Measurements from ENCODE around the gene OCA2.

OCA2 gene

DNA sequence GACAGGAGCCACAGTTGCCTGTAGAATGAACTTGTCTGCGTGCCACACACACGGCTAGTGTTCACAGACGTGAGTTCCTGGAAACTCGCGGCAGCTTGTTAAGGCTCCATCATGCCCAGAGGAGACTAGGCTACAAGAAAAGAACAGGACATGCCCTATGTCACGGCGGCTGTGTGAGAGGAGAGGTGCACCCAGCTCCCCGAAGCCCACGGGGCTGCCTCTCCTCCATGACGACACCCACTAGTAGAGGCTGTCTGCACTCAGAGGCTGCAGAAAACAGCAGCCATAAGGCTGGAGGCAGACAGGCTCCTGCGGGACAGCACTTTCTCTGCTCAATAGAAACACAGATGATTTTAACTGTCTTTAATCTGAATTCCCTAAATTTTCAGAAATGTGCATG is 19.0 kb upstream of the OCA2 start:
- DNase-seq (ENCODE audit: insufficient read length, low spot score) (no peak), FAIRE-seq (no peak)
- TF ChIP-seq, protein P1, sequence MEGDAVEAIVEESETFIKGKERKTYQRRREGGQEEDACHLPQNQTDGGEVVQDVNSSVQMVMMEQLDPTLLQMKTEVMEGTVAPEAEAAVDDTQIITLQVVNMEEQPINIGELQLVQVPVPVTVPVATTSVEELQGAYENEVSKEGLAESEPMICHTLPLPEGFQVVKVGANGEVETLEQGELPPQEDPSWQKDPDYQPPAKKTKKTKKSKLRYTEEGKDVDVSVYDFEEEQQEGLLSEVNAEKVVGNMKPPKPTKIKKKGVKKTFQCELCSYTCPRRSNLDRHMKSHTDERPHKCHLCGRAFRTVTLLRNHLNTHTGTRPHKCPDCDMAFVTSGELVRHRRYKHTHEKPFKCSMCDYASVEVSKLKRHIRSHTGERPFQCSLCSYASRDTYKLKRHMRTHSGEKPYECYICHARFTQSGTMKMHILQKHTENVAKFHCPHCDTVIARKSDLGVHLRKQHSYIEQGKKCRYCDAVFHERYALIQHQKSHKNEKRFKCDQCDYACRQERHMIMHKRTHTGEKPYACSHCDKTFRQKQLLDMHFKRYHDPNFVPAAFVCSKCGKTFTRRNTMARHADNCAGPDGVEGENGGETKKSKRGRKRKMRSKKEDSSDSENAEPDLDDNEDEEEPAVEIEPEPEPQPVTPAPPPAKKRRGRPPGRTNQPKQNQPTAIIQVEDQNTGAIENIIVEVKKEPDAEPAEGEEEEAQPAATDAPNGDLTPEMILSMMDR (IDR thresholded peaks at IDR 0.05; ENCODE audit: insufficient read depth, missing control alignments): no peak

DNA sequence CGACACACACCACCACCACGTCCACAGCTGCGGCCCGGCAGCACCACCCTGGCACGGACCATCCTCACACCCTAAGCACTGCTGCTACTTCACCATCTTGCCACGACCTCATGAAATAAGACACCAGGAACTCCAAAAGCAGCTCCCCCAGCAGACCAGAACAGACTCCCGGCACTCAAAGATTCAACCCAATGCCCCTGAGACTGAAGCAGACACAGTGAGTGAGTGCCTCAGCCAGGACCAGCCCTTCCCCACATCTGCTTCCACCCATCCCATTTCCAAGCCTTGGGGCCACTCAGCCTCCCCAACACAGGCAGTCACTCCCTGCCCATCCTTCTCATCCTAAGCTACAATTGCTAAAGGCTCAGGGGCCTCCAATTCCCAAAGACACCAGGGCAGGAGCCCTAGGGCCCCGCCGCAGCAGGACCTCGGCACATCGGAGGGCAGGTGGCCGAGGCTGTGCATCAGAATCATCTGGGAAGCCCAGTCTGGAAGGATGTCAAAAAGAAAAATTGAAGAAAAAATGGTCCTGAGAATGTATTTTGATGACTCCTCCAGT is 18.4 kb upstream of the OCA2 start:
- FAIRE-seq (no peak), DNase-seq (ENCODE audit: insufficient read length, low spot score) (no peak)
- TF ChIP-seq, protein P1 (IDR thresholded peaks at IDR 0.05; ENCODE audit: insufficient read depth, missing control alignments): no peak

DNA sequence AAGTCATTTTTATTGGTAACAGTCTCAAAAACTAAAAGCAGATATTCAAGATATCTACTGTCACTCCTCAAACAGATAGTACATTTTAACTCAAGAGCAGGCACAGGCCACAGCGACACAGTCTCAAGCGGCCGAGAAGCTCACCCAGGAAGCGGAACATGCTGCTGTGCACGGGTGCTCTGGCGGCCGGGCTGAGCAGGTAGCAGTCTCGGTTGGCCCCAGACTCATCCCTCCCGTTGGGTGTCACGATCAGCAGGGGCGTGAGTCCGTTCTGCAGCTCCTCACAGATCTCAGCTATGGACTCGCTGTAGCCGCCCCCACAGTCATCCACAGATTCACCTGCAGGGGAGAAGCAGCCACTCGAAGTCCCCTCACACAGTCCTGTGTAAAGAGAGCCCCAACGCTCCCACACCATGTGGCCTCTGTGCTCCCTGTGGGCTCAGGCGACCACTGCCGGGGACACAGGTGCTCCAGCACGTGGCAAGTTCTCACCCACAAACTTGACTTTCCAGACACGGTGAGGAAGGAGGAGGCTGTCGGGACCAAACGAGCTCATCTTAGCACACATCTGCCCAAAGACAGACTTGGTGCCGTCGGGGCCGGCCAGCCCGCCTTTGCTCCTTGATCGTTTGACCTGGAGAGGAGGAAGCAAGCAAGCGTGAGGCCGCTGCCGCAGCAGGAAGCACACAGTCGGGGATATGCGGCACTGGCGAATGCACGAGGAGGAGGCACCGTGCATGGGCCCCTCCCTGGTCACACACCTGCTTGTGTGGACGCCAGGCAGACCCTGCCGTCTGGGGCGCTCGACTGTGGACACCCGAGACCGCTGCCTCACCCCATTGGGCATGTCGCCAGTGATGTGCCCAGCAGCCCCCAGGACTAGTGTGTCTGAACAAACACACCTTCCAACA is 17.7 kb upstream of the OCA2 start:
- TF ChIP-seq, protein P1 (IDR thresholded peaks at IDR 0.05; ENCODE audit: insufficient read depth, missing control alignments): no peak
- no peak for FAIRE-seq
- DNase-seq (ENCODE audit: insufficient read length, low spot score): no peak

DNA sequence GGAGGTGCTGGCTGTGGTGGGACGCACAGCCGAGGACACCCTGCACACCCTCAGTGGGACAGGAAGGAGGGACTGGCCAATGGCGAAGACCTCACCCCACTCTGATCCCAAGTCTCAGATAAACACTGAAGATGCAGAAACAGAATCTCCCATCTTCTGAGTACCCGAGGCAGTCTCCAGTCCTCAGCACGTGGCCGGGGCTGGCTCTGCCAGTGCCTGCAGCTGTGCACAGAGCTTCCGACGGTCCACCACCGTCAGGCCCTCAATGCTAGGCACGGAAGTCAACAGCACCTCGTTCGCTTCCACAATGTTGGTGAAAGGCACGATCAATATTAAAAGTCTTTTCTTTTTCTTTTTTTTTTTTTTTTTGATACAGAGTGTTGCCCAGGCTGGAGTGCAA is 16.8 kb upstream of the OCA2 start:
- FAIRE-seq: no peak
- no peak for DNase-seq (ENCODE audit: insufficient read length, low spot score)
- TF ChIP-seq, protein P1 (IDR thresholded peaks at IDR 0.05; ENCODE audit: insufficient read depth, missing control alignments): no peak

DNA sequence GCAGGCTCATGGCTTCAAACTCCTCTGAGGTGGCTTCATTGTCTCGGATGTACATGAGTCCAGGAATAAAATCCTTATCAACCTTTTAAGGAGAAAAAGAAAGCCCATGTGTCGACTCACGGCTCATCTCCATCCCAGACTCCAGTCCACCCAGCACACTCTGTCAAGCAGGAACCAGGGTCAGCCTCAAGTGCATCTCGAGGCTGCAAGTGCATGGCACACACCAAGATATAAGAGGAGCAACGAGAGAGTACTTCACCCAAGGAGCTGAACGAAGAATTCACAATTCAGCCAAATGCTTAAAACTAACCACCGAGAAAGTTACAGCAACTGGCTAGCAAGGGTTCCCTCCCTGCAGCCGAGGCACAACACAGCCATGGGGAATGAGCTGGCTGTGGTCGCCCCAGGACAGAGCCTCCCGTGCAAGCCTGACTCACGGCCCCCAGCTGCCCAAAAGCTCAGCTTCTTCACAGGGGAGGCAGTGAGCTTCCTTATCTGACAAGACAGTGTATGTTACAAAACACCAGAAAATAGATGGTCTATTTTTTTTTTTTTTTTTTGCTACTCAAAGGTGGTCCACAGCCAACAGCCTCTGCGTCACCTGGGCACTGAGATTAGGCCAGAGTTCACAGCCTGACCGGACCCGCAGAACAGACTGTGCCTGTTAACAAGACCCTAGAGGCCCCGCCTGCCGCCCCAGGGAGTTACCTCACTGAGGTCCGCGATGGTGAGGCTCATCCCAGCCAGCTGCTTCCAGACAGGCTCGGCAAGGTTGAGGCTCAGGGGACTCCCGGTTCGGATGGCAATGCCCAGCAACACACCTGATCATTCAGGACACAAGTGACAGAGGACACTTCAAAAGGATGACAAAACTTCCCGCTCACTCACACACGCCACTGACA is 15.9 kb upstream of the OCA2 start:
- FAIRE-seq (no peak), DNase-seq (ENCODE audit: insufficient read length, low spot score) (no peak)
- TF ChIP-seq, protein P1 (IDR thresholded peaks at IDR 0.05; ENCODE audit: insufficient read depth, missing control alignments): no peak

DNA sequence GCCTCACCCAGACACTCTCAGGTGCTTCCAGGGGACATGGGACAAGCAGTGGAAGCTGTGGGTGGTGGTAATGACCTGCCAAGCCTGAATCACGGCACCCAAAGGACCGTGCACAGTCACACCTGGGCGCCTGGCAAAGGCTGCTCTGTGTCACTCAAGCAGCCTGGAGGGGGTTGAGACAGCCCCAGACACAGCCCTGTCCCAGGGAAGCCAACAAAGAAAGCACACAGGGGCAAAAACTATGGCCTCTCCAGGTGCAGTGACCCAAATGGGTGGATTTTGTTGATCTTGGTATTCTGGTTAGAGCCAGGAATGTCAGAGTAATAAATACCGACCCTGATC is 15.0 kb upstream of the OCA2 start:
- FAIRE-seq: no peak

More for the DNA sequence above, 15.0 kb upstream of the OCA2 start:
- DNase-seq (ENCODE audit: insufficient read length, low spot score): no peak
- TF ChIP-seq, protein P1 (IDR thresholded peaks at IDR 0.05; ENCODE audit: insufficient read depth, missing control alignments): no peak

All from D721Med (cell line).